ENCODE data around the gene CRYBA1. TPM values are rescaled to one million over a fixed set of nuclear protein-coding genes. Genes with fewer than 3 reads are reported as not detected.

Gene CRYBA1
- total and polyA plus RNA-seq, 2 of the 8 experiments (the other 6 are each of a cell fraction or from before 2014, with no cell fraction given) = not detected

- CTCF ChIA-PET (ENCODE audit: partially characterized antibody) = interaction anchor here (0.6 to 18.3 kb wide), 10 partner anchors 8 to 280 kb away, joined by 3 to 333 read pairs (median 5); partner anchors contain the start of gene MYO18A
- no peak overlapping the region for H2BK5ac ChIP-seq (ENCODE audit: low read depth, low read length)
- H2AK5ac ChIP-seq (ENCODE audit: low read depth, low read length) = no peak overlapping the region
- POLR2A ChIA-PET (ENCODE audit: partially characterized antibody) = interaction anchor here (0.6 kb wide), 1 partner anchor 64 kb away, joined by 3 read pairs; no protein-coding TSS in a partner anchor
- no peak overlapping the region for H3K4ac ChIP-seq (replicated peaks; ENCODE audit: insufficient read length, low read depth, low read length)
- no peaks in the 10 kb centered on the region for H4K20me1 ChIP-seq (replicated peaks in 1 of 2; ENCODE audit: control insufficient read depth in 1 of 2, insufficient read depth in 2 of 2, low read length in 2 of 2)
- H3K23ac ChIP-seq (ENCODE audit: insufficient read length) = no peak overlapping the region
- no peaks in the 10 kb centered on the region for H3K27me3 ChIP-seq (replicated peaks in 1 of 4; ENCODE audit: control insufficient read depth in 3 of 4, extremely low read depth in 1 of 4, insufficient read depth in 3 of 4, low read length in 3 of 4)
- FAIRE-seq = no peak
- TF ChIP-seq POU5F1 (IDR thresholded peaks at IDR 0.05; ENCODE audit: low read depth, low read length) = no peak
- no peak for TF ChIP-seq CREB1 (IDR thresholded peaks at IDR 0.05)
- no peak for TF ChIP-seq BACH1 (IDR thresholded peaks at IDR 0.05; ENCODE audit: low read length)
- TF ChIP-seq KDM1A (IDR thresholded peaks at IDR 0.05; ENCODE audit: borderline replicate concordance, low read length) = peak; percentile 97
- peak in 1 of 2 experiments; percentile 89; a peak in 1 of 4 replicates for TF ChIP-seq HDAC2 (IDR thresholded peaks at IDR 0.05; ENCODE audit: borderline replicate concordance in 1 of 2, low read depth in 2 of 2, low read length in 2 of 2)
- no peak overlapping the region for H3K4me2 ChIP-seq (ENCODE audit: insufficient read depth in 1 of 2, low read depth in 2 of 2, low read length in 2 of 2)
- 100% methylated on average over 1 of the region's 1 CpG; no CpG with 5 or more reads in 1 of the 2 experiments for WGBS, 2 experiments (ENCODE audit: extremely low coverage in 1 of 2, insufficient coverage in 1 of 2, insufficient read length in 1 of 2, insufficient replicate concordance in 2 of 2, low coverage in 1 of 2, low lambda C conversion rate in 2 of 2, missing lambda C conversion rate in 1 of 2)
- H2BK15ac ChIP-seq (ENCODE audit: low read length) = no peak overlapping the region
- no peaks in the 10 kb centered on the region for H3K9me3 ChIP-seq (ENCODE audit: insufficient read depth in 2 of 2, low read depth in 1 of 2, low read length in 1 of 2)
- H2BK120ac ChIP-seq (replicated peaks; ENCODE audit: low read depth, low read length) = no peak overlapping the region
- no peaks in the 10 kb centered on the region for H3K79me1 ChIP-seq (ENCODE audit: low read depth, low read length)
- H4K8ac ChIP-seq (ENCODE audit: extremely low read depth, insufficient read depth, low read length) = no peak overlapping the region
- H3K79me2 ChIP-seq (ENCODE audit: control insufficient read depth in 1 of 2, insufficient read depth in 2 of 2, low read length in 2 of 2) = no peaks in the 10 kb centered on the region
- no peak overlapping the region for H2AFZ ChIP-seq (ENCODE audit: low read length)
- no peak overlapping the region for H2BK12ac ChIP-seq (ENCODE audit: low read depth, low read length)
- no peak overlapping the region for H3K14ac ChIP-seq (ENCODE audit: insufficient read length)
- peaks cover 0 to 7% (median 3%) of the 10 kb centered on the region in 4 experiments; a peak in 6 of 7 replicates for H3K4me1 ChIP-seq (replicated peaks in 1 of 4; ENCODE audit: control insufficient read depth in 3 of 4, insufficient read depth in 4 of 4, low read length in 3 of 4)
- no peak overlapping the region for H4K5ac ChIP-seq (ENCODE audit: insufficient read length, low read depth, low read length)
- no peak overlapping the region for H3K9ac ChIP-seq (replicated peaks in 1 of 4; ENCODE audit: extremely low read depth in 1 of 4, low read depth in 3 of 4, low read length in 3 of 4)
- DNase-seq (ENCODE audit: low read depth in 1 of 2, low spot score in 2 of 2) = no peak
- H3K36me3 ChIP-seq (ENCODE audit: control insufficient read depth in 2 of 4, insufficient read depth in 4 of 4, low read length in 3 of 4) = no peaks in the 10 kb centered on the region
- H3K18ac ChIP-seq (ENCODE audit: extremely low read depth, low read length) = no peak overlapping the region
- no peak overlapping the region for H3K56ac ChIP-seq (replicated peaks; ENCODE audit: insufficient read length, low read depth, low read length)
- no peak overlapping the region for H2BK20ac ChIP-seq (ENCODE audit: low read length)
- H3K4me3 ChIP-seq (ENCODE audit: extremely low read depth in 1 of 4, insufficient read depth in 2 of 4, low read depth in 3 of 4, low read length in 4 of 4) = no peak overlapping the region
- H3K23me2 ChIP-seq (ENCODE audit: low read depth, low read length) = no peaks in the 10 kb centered on the region; the same call in 1 of the 2 replicates
- H3K27ac ChIP-seq (ENCODE audit: low read depth, low read length) = no peak overlapping the region
- H4K91ac ChIP-seq (replicated peaks; ENCODE audit: insufficient read length, low read length) = no peak overlapping the region
Observed at GRCh38 chr17:29212094-29212631, 34.5 kb upstream of the CRYBA1 start.
